ENCODE measurements around the gene LRCH1.

Gene LRCH1

DNA sequence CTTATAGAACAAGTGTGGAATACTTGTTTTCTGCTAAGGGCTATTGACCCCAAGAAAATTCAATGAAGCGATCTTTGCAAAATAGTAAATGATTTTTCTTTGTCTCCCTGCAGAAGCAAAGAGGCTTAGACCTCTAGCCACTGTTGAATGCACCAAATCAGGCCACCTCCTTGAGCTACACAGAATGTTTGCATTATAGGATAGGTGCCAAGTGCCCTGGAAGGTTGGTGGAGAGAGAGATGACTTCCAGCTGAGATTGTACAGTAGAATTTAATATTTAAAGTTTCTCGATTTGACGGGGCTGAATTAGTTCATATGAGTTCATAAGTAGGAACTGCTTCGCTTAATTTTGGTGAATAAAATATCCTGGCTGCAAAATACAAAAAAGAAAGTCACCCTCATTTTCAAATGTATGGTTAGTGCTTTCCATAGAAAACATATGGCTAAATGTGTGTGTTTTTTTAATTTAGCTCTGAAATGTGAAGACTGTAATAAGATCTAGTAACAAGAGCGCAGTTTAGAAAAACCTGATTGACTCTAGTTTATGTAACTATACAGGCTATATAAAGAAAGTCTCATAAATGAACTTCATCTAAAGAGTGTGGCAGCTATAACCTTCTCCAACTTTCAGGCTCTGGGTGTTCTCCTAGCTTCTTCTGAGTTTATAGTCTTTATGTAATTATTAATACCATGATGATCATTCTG is 41.6 kb downstream of the LRCH1 start:
- no peak for DNase-seq (ENCODE audit: low read depth)

DNA sequence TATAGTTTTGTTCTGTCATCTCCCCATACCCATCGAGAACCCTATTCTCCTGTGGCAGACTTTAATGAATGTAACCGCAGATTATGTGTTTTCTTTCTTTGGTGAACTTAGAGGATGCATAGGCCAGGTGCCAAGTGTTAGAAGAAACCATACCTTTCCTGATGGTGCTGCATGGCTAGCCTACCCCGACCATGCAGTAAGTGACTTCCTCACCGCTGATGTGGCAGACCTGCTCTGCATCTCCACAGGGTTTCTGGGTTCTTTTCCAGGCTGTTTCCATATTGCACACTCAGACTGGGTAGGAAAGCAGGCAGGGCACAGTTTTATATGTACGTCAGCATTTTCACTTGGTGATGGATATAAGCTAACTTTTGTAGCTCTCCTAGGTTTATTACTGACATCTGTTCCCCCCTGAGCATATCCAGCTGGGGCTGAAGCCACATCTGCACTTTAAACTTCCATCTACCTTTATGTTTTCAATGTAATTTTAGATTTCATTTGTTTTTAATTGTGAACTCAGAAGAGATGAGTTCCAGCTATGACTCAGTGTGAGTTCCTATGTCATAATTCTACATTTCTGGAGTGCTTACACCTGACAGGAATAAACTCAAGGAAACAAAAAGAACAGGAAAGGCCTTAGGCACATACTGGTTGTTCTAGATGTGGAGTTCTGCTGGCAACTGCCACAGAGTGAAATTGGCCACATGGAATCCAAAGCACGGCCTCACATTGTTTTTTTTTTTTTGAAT is 42.3 kb downstream of the LRCH1 start:
- no peak for DNase-seq (ENCODE audit: low read depth)

DNA sequence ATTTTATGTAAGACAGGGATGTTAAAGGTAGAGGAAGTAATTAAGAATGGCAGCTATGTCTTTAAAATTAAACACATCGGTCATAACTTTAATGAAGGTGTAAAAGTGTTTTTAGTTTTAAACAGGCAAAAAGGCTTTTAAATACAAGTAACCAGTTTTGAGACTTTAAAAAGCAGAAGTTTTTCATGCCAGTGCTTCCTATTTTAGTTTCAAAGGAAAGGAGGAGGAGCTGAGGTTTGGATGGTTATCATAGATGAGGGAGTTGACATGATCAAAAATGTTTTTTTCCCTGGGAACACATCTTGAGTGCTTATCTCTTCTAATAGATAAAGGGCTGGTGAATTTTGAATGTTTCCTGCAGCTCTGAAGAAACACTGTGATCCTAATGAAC is 42.9 kb downstream of the LRCH1 start:
- DNase-seq (ENCODE audit: low read depth): no peak

DNA sequence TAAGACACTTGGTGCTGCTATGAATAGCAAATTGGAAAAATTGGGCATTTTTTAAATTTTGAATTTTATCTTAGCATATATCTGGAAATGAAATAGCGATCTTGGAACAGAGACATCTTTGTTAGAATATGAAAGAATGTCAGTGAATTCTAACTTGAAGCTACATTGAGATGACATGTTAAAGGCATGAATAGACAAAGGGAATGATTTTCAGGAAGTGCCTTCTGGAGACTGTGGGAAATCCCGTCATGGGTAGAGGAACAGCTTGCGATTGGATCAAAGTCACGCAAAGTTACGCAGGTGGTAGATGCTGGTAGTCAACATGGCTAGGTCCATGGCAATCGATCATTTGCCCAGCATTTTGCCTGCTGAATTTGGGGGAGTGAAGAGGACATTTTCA is 43.5 kb downstream of the LRCH1 start:
- DNase-seq (ENCODE audit: low read depth): no peak

DNA sequence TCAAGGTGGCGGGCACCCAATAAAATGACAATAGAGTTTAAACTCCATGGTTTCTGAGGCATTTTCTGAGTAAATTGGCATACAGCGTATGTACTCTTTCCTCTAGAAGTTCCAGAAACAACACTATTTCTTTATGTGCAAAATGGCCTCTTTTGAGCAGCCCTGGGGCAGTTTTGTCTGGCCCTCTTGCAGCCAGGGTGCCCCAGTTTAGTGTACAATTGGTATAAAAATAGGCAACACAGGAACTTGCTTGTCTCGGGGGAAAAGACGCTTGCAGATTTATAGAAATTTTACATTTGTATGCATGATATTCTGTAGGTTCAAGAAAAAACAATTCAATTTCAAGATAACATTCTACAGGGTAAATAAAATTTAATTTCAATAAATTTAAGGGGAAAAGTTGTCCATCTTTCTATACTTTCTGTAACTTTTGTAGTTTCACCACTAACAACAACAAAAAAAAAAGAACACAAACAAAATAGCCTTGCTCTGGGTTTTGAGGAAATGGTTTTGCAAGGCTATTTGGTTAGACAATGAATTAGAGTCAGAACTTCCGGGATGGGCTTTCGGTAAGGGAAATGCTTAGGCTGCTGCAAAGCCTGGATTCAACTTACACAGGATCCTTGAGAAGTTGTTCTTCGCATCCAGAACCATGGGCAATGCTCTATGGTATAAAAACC is 45.3 kb downstream of the LRCH1 start:
- DNase-seq (ENCODE audit: low read depth): no peak

DNA sequence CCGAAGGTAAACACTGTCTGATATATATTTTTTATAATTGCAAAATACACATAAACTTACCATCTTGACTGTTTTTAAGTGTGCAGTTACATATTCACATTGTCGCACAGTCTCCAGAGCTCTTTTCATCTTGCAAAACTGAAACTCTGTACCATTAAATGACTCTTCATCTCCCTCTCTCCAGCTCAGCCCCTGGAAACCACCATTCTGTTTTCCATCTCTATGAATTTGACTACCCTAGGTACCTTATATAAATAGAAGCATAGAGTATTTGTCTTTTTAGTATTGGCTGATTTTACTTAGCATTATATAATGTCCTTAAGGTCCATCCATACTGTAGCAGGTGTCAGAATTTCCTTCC is 45.8 kb downstream of the LRCH1 start:
- DNase-seq (ENCODE audit: low read depth): no peak

DNA sequence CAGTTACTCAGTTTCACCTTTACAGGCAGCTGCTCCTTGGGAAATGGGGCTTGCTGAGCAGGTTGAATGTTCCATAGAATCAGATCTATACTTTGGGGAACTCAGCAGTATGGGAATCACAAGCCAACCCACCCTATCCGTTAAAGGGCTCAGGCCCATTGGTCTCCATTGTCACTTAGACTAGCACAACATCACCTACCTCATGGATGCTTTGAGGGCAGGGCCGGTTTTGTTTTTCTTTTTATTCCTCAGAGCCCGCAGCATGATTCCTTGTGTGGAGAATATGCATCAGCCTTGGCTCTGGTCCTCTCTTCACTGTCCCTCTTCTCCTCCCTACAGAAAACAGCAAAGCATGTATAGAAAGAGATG is 48.0 kb downstream of the LRCH1 start:
- DNase-seq (ENCODE audit: low read depth): no peak

DNA sequence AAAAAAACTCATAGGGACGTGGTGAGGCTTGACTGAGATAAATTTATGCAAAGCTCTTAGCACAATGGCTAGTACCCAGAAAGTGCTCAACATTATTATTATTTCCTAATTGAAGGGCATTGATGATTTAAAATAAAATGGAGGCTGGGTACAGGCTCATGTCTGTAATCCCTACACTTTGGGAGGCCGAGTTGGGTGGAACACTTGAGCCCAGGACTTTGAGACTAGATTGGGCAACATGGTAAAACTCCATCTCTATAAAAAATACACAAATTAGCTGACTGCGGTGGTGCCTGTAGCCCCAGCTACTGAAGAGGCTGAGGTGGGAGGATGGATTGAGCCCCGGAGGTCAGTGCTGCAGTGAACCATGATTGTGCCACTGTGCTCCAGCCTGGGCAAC is 49.6 kb downstream of the LRCH1 start:
- DNase-seq (ENCODE audit: low read depth): no peak

DNA sequence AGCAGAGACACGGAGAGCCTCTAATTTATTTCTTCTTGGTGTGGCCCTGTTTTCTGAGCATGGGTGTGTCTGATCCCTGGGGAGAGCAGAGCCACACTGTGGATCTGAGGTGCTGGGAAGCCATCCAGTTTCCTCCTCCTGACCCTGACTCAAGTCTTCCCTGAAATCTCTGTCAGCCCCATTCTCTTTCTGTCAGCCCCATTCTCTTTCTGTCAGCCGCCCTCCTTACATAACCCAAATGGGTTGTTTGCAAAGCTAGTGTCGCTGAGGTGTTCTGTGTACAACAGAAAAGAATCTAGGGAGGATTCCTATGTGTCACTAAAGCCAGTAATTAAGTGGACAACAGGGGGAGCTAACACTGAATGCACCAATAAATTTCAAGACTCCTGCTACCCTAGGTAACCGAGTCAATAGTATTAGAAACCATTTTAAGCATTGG is 50.2 kb downstream of the LRCH1 start:
- DNase-seq (ENCODE audit: low read depth): no peak

DNA sequence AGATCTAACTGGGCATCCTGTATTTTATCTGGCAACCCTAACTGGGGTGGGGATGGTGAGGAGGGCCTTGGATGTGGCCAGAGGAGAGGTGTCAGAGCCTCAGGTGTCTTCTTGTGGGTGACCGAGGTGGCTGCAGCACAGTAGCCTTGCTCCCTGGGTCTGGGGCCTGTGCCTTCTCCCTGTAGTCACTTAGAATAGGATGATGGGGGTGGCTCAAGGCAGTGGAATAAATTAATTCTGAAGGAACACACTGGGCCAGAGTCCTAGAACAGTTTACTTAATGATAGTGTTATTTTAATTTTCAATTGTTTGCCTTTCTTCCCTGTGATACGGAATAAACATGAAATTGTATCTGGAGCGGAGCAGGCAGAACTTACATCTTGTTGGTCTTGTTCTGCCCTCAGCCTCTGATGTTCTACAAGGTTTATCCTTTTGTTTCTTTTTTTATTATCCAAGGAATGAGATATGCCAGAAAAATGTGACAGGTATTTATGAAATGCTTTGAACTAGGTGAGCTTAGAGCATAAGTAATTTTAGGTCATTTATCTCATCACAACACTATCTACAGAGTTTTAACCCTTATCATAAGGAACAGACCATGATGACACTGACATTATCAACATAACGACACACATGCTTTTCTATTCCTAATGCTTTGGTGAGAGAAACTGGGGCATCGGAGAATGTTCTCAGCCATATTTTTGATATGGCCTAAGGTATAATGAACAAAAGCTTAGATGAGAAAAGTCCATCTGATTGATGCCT is 51.4 kb downstream of the LRCH1 start:
- DNase-seq (ENCODE audit: low read depth): no peak

DNA sequence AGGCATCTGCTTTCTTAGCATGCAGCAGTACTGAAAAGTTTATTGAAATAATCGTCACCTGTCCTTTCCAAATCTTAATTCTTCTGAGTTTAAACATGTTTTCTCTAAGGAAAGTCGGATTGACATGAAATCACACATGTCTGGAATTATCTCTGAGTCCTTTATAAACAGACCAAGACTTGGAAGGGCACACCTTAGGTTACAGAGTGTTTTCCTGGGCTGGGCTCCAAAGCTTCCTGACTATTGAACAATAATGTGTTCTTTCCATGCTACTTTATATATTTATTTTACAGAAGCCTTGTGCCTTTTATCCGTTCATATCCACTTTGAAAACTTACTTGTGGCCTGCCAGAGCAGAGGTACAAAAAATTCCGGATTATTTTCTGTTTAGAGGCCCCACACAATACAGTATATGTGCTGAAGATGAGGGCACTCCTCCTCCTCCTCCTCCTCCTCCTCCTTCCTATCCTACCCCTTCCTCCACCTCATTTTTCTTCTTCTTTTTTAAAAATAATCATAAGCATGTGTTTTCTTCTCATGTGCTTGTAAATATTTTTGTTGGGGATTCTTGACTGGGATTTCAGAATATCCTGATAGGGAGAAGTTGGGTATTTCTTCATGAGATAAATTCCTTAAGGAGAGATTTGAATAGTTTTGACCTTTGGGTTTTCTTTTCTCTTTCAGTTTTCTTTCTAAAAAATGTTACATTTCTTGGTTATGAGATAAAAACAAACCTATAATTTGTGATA is 52.3 kb downstream of the LRCH1 start:
- DNase-seq (ENCODE audit: low read depth): no peak

DNA sequence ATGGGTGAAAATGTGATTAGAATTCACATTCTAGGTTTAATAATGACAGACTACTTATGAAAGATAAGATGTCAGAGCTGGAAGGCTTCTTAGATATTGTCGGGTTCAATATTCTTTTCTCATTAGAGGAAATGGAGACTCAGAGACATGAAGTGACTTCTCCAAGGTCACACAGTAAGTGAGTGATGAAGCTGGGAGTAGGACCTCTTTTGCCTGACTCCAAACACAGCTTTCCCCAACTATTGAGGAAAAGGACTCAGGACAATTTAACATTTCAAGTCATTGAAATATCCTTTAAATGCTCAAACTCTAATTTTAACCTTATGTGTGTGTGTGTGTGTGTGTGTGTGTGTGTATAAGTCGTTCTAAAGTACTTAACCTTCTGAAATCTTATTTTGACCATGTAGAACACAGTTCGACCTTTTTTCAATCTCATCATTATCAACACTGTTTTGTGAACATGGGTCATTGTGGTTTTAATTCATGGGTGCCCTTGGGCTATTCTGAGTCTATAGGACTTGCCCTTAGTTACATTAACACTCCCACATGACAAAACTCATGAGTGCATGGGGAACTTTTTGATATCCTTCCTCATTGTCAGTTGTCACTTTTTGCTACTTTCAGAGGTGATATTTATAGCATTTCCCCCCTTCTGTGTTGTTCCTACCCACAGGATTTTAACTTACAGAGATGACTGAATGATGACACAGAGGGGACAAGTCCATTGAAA is 53.0 kb downstream of the LRCH1 start:
- no peak for DNase-seq (ENCODE audit: low read depth)

DNA sequence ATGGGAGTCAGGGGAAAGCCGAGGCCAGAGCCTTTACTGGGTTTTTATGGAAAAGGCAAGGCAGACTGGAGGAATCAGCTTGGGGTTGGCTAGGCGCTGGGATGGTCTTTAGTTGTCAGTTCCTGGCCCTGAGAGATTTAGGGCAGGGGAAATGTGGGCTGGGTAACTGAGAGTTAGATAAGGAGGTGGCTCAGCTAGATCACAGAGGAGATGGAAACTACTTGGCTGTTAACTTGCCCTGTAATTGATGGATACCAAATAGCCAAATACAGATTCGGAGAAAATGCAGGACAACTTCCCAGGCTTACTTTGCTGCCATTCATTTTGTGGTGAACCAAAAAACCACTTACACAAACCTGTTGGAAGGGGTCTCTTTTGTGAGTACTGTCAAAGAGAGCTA is 54.0 kb downstream of the LRCH1 start:
- no peak for DNase-seq (ENCODE audit: low read depth)

DNA sequence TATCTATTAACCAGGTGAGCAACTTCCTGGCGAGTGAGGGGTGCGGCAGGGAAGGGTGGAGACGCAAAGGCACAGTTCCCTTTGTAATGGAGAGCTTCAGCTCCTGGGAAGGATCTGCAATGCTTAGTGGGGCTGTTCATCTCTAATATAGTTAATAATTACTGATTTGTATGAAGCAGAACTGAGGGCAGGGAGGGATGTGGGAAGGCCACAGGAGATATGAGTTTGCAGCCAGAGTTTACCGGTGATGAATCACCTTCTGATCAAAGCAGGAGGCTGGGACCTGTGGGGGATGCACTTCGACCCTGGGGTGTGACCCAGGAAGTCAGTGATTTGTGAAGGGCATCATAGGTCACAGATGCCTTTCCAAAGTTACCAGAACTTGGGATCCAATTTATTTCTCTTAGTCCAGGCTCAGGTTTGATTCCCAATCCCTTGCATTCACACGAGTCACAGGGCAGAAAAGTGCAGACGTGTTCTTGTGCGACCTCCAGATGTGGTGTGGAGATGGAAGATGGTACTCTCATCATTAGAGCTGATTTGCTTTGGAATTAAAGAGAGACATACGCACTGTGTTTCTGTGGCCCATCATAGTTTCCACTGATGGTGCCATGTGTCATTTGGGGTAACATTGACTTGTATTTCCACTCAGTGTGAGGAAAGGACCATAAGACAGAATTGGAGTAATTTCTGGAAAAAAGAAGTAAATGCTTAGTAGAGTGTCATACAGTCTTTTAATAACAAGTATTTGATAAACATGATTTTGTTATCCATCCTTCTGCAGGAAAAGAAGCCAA is 55.0 kb downstream of the LRCH1 start:
- DNase-seq (ENCODE audit: low read depth): no peak

DNA sequence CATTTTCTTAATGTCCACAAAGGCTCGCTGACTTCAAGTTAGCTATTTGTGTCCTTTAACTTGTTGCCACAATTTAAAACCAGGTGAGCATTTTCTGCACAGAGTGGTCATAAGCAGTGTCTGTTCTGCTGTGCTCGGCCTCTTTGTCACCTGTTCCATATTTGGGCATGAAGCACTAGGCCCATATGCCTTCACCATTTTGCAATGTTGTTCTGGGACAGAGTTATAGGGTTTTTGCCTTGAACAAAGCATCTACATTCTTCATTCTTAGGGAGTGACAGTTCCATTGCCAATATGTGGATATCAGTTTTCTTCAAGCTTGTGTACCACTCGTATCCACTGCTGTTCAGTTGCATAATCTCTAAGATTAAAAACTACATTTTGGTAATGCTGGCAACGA is 56.1 kb downstream of the LRCH1 start:
- DNase-seq (ENCODE audit: low read depth): no peak

DNA sequence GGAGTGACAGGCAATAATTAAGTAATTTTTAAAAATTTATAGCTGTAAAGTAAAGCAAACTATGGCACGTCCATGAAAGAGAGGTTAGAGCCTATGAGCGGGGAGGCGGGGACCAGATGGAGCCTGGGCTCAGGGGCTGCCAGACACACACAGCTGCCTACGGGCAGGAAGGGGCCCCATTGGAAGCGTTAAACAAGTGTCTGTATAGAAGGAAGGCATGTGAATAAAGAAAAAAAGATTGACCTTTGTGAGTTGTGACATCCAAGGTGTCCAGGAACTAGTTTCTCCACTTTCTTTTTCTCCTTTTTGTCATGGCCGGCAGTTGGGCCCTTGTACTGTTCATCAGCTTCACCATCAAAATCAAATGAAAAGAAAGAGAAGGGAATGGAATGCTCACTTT is 56.8 kb downstream of the LRCH1 start:
- no peak for DNase-seq (ENCODE audit: low read depth)

DNA sequence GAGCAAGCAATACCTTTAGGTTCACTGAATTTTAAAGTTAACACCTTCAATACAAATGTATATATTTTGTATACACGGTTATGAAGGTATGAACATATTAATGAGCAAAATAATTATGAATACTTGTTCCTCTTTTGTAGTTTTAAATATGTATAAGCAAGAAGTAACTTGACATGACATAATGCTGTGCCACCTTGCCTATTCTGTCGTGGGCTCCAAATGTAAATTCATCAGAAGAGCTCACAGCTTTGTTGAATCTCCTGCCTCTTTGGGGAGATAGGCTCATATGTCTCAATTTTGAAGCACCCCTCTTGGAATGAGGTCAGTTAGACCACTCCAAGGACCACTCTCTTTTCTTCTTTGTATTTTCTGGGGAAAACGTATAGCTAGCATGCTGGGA is 59.3 kb downstream of the LRCH1 start:
- no peak for DNase-seq (ENCODE audit: low read depth)

DNA sequence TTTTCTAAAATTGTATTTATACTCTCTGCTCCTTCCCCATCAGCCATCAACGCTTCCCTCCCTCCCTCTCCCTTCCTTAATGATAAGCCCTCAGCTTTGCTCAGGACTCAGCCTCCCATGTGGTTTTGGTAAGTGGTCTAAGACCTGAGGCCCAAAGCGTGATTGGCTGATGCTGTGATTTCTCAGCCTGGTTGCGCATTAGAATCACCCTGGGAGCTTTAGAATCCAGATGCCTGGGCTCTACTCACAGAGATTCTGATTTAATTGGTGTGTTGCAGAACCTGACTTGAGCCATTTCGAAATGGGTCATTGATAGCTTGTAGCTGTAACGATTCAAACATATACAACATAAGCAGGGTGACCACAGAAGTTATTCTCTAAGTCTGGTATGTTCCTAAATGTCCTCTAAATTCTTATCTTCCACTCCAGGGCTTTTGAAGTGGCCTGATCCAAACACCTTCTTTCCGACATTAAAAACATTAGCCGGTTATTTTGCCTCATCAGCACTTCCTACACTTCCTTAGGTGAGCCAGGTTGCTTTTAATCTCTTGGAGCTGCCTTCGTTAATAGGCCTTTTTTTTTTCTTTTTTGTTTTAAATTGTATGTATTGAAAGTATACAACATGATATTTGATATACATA is 60.6 kb downstream of the LRCH1 start:
- no peak for DNase-seq (ENCODE audit: low read depth)

DNA sequence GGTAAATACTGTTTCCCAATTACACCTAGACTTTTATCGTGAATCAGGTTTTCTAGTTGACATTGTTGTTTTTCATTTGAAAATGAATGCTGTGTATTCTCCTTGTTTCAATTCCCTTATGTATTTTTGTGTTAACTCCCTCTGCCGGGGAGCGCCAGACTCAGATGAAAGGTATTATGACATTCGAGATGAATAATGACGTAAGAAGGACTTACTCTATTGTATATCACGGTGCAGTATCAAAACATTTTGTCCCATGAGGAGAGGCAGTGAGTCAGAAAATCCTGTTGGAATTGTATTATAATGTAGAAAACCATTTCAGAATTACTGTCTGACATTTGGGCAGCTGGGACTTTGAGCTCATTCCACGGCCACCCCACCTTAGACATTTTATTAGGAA is 61.6 kb downstream of the LRCH1 start:
- no peak for DNase-seq (ENCODE audit: low read depth)
